Endometrial microvascular endothelial cells (primary cell): ENCODE data around the gene LYL1. TPM values are rescaled to one million over a fixed set of nuclear protein-coding genes. Genes with fewer than 3 reads are reported as not detected.

Source experiments
- in situ Hi-C: cut with HindIII; loops from 2 replicates; pipeline ENCODE4 v1.10.0; 2017; ENCODE audit warnings: low sequenced_read_pairs, low pct_unique_long_range_greater_than_20kb; ENCODE audit errors: inconsistent ontology term
- total RNA-seq: library from RNA; depleted of rRNA; stranded (reverse); fragments of >200 nt; gene quantifications from one replicate; pipeline ENCODE4 v1.2.3, GENCODE V29; 2015; ENCODE audit errors: inconsistent ontology term

LYL1 gene
- total RNA-seq, 1 donor from 2014 or later: 135 TPM

GRCh38 chr19:13086341-13086740, 16.3 kb downstream of the LYL1 start:
- in situ Hi-C loops: no loop called here

DNA sequence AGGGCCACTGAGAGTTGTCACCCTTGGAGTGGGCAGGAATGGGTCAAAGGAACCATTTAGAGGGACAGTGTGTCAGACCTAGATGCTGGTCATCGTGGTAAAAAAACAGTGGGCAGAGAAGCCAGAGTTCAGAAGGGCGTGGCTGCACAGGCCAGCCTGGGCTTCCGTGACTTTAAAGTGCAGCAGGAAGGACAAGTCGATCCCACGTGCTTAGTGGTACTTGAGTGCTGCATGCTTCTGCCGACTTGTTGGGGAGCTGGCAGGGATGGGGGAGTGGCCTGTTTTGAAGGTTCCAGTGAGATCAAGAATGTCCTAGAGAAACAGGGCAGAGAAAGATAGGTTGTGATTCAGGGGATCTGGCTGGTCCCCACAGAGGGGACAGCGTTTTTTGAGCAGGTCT, 17.0 kb downstream of the LYL1 start:
- in situ Hi-C loops: no loop called here

DNA sequence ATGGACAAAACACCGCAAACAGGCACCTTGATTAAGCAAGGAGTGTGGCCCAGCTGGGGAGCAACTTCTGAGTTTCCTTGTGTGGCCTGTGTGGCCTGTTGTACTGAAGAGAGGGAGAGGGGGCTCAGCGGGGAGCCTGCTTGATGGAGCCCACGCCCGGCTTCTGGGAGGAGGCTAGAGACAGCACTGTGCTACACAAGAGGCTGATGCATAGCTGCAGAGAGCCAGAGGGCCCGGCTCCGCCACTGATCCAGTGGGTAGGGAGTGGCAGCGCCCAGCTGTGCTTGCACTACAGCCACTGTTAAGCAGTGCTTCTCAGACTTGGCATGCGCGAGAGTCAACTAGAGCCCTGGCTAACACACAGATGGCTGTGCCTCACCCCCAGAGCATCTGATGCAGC, 19.0 kb downstream of the LYL1 start:
- in situ Hi-C loops: no loop called here

DNA sequence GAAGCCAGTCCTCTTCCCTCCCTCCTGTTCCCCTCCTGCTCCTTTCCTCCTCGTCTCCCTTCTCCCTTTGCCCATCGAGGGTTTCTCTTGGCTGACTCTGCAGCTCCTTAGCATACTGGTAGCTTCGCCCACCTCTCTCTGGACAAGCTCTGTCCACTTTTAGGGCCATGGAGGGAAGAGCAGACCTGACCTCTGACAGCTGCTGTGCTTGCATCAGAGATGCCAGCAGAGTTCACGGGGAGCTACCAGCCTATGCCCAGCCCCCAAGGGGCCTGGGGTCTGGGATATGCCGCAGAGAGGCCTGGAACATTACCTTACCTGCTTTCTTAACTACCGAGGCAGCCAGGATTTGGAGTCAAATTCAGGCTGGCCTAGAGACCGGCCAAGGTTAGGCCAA, 19.7 kb downstream of the LYL1 start:
- in situ Hi-C loops: no loop called here

DNA sequence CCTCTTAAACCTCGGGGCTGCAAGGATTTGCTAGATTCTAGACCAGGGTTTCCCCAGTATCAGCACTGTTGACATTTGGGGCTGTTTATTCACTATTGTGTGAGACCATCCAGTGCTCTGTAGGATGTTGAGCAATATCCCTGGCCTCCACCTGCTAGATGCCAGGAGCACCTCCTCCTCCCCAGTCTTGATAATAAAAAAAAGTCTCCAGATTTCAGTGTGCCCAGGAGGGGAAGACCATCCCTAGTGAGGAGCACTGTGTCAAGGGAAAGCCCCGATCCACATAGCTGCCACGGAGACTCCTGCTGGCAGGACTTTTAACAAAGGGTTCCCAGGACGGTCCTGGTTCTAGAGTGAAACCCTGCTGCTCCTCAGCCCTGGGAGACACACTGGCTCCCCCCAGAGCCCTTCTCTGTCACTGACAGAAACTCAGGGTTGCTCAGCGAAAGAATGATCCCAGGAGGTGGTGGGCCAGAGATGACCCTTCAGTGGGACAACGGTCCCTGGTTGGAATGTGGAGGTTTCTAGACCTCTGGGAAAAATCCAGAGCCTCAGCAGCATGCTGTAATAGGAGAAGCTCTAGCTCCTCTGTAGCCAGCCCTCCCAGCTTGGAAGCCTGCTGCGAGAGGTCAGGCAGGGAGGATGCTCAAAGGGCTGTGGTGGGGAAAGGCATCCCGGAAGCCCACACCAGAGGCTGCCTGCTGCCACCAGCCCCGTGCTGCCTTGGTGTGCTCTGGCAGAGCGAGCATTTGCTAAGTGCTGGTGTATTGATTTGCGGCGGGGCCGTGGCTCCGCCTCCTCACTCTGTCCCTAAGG, 20.3 kb downstream of the LYL1 start:
- in situ Hi-C loops: no loop called here

- in situ Hi-C loops: no loop called here
These were observed 23.1 kb downstream of the LYL1 start for GRCh38 chr19:13079542-13079986.

DNA sequence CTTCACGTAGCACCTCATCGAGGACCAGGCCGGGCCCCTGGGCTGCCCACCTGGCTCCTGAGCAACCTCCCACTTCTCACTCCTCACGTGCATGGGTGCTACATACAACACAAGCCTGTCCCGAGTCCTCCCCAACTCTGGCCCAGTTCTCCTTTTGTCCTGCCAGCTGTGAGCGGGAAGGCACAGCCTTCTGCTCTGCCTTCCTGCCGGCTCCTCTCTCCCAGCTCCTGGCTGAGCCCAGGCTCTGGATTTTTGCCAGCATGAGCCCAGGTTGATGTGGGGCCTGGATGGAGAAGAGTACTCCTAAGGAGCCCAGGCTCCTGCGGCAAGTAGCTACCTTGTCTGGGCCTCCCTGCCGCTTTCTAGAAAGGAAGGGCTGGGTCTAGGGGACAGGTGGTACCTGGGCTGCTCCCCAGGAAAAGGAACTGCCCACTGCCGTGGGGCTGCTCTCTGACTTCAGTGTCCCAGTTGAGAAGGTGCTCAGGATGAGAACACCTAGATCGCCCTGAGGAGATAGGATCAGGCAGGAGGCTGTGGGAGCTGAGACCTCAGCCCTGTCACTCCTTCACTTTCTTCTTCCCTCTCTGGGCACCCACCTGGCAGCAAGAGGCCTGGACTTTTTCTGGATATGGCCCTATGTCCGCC, 23.6 kb downstream of the LYL1 start:
- in situ Hi-C loops: no loop called here

- in situ Hi-C loops: no loop called here
These were observed 24.3 kb downstream of the LYL1 start for GRCh38 chr19:13078381-13078780.

GRCh38 chr19:13077240-13077639, 25.4 kb downstream of the LYL1 start:
- in situ Hi-C loops: no loop called here

GRCh38 chr19:13076787-13077186, 25.9 kb downstream of the LYL1 start:
- in situ Hi-C loops: no loop called here

DNA sequence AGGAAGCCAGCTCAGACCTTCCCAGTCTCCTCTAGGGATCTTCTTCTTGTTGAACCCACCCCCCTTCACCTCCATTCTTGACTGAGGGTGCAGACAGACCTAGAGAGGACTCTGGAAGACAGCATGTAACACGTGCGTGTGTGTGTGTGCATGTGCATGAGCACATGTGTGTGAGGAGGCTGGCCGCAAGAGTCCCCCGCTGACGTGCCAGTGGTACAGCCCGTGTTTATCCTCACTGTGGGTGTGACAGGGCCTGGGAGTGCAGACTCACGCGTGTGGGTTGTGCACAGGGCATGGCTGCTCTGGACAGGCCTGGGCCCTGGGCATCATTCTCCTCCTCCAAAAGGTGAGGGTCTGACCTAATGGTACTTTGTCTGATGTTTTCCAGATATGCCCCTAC, 26.3 kb downstream of the LYL1 start:
- in situ Hi-C loops: no loop called here

- in situ Hi-C loops: no loop called here
These were observed 28.3 kb downstream of the LYL1 start for GRCh38 chr19:13074378-13074777.

GRCh38 chr19:13073263-13073662, 29.4 kb downstream of the LYL1 start:
- in situ Hi-C loops: no loop called here

DNA sequence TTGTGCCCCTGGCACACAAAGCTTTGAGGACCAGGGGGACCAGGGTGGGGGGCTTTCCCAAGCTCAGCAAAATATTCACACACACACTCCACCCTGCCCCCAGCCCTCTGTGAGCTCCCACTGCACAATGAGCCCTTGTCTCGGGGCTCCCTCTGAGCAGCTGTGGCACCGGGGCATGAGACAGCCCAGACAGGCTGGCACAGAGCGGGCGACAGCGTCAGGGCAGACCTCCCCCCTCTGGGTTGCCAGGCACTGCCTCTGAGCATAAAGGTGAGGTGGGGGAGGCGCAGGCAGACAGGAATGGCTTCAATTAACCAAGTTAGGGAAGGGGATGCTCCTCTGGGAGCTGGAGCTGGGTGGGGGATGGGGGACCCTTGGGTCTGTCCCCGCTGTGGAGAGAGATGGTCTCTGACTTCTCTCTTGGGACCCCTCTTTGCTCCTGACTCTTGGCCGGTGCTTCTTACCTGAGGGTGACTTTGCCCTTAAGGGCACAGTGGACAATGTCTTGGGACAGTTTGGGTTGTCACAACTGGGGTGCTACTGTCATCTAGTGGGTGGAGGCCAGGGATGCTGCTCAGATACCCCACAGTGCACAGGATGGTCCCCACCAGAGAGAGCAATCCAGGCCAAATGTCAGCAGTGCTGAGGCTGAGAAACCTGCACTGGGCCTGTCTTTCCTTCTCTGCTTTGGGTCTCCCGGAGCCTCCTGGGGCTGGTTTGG, 30.3 kb downstream of the LYL1 start:
- in situ Hi-C loops: no loop called here

DNA sequence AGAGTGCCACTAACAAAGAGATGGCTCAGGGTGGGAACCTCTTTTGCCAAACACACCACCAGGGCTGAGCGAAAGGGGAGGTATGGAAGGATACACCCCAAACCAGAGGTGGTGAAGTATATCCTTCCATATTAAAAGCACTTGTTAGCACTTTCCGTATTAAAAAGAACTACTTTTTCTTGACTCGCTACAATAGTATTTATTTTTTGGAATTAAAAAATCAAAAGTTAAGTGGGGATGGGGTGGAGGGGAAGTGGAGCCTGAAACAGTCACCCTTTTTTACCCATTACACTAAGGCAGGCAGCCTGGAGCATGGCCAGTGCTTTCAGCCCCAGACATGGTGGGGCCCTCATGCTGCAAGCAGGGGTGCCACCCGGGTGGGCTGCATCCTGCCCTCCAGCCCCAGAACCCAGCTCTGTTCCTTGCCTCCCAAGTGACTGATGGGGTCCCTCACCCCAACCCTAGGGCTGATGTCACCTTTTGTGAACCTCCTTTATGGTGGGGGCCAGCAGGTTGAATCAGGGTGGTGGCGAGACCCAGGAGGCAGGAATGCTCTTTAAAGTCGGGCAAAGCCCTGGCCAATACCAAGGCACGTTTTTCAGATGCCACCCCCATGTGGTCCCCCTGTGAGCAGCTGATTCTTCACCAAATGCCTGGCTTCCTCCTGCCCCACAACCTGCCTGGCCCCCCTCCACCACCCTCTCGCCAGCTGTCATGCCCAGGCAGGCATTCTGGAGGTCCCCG, 31.0 kb downstream of the LYL1 start:
- in situ Hi-C loops: no loop called here

GRCh38 chr19:13070425-13071140, 32.1 kb downstream of the LYL1 start:
- in situ Hi-C loops: no loop called here

DNA sequence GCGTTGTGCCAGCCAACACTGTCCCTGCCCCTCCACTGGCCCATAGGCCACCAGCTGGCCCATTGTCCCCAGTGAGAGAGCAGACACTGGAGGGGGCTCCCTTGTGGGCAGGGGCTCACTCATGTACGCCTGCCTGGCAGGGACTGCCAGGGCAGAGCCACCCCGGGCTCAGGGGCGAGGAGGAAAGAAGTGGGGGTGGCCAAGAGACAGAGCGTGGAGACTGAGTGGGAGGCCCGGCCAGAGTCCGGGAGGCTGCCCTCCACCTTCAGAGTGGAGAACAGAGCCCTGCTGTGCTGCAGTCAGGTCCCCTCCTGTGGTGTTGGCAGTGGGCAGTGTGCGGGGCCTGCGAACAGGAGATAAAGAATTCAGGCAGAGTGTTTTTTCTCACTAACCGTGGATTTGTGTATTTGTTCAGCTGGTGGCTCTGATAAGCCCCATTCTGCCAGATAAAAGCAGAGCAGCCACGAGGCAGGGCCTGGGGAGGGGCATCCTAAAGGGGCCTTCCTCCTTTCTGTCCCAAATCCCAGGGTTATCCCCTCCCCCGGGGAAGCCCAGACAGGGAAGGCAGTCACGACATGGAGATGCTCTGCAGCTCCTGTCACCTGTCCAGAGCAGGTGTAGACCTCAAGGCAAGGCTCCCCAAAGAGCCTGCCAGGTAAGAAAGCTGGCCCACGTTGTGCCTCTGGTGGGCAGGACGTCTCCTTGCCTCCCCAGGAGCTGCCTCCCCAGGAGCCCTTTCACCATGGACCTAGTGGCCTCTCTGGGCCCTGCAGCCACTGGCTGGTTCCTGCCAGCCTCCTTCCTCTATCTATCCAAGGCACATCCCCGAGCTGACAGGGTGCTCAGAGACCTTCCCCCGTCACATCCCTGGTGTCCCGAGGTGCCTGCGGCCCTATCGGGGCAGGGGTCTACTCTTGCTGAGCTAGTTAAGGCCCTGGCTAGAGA, 33.0 kb downstream of the LYL1 start:
- in situ Hi-C loops: no loop called here
